Head of caudate nucleus (tissue), 42 donors: ENCODE results near the gene GULP1.
"Not testable (repeated sequence)": the region's sequence is repeated elsewhere in the genome, so short reads cannot be mapped to it uniquely, and the experiment has no call there.

Experiments
- DNase-seq, 42 donors: peaks; one replicate each; pipeline versions ENCODE4 v3.0.0 to v3.0.0-alpha.2; 2020 to 2021; ENCODE audit warnings: mixed read lengths in 7 of 42
- intact Hi-C: fragments of 100-400 bp; cut with DNase I; formaldehyde crosslinking; loops from one replicate; pipeline ENCODE4 v1.15.0; 2022

GULP1 gene

GRCh38 chr2:188497726-188498125, 206.1 kb downstream of the GULP1 start:
- no peak for DNase-seq
- intact Hi-C loops, result no loop called here

- DNase-seq, result no peak
- intact Hi-C loops, result no loop called here
These were observed 212.3 kb downstream of the GULP1 start for GRCh38 chr2:188503975-188504374.

GRCh38 chr2:188506843-188507242, 215.2 kb downstream of the GULP1 start:
- DNase-seq, result no peak
- intact Hi-C loops, result no loop called here

- no peak for DNase-seq
These were observed 219.7 kb downstream of the GULP1 start for GRCh38 chr2:188511346-188511745.

GRCh38 chr2:188512456-188512855, 220.8 kb downstream of the GULP1 start:
- intact Hi-C loops, result loop anchor here (10.0 kb wide), 1 partner anchor 928 kb away; no protein-coding TSS in a partner anchor
- peak in 1 of 42 donors; percentile 19 for DNase-seq

More at GRCh38 chr2:188511346-188511745, 219.7 kb downstream of the GULP1 start:
- intact Hi-C loops, result loop anchor here (10.0 kb wide), 1 partner anchor 927 kb away; no protein-coding TSS in a partner anchor

- intact Hi-C loops, result loop anchor here (5.0 to 10.0 kb wide), 2 partner anchors 896 to 931 kb away; no protein-coding TSS in a partner anchor
These were observed 224.2 kb downstream of the GULP1 start for GRCh38 chr2:188515918-188516317.

GRCh38 chr2:188517549-188518215, 226.0 kb downstream of the GULP1 start:
- DNase-seq, result no peak
- intact Hi-C loops, result loop anchor here (5.0 to 10.0 kb wide), 2 partner anchors 895 to 933 kb away; no protein-coding TSS in a partner anchor

More at GRCh38 chr2:188515918-188516317, 224.2 kb downstream of the GULP1 start:
- no peak for DNase-seq

GRCh38 chr2:188518381-188518780, 226.7 kb downstream of the GULP1 start:
- intact Hi-C loops, result loop anchor here (5.0 to 10.0 kb wide), 2 partner anchors 894 to 934 kb away; no protein-coding TSS in a partner anchor

GRCh38 chr2:188519136-188519535, 227.5 kb downstream of the GULP1 start:
- DNase-seq, result no peak
- intact Hi-C loops, result loop anchor here (5.0 to 10.0 kb wide), 2 partner anchors 893 to 934 kb away; no protein-coding TSS in a partner anchor

More at GRCh38 chr2:188518381-188518780, 226.7 kb downstream of the GULP1 start:
- DNase-seq, result no peak

GRCh38 chr2:188522517-188522916, 230.8 kb downstream of the GULP1 start:
- intact Hi-C loops, result loop anchor here (10.0 kb wide), 1 partner anchor 462 kb away; no protein-coding TSS in a partner anchor
- no peak for DNase-seq

- DNase-seq, result no peak
- intact Hi-C loops, result loop anchor here (10.0 kb wide), 1 partner anchor 461 kb away; no protein-coding TSS in a partner anchor
These were observed 232.2 kb downstream of the GULP1 start for GRCh38 chr2:188523919-188524318.

- DNase-seq, result peak in 29 of 42 donors; percentile 3 to 63 (median 20)
- intact Hi-C loops, result loop anchor here (10.0 kb wide), 1 partner anchor 460 kb away; no protein-coding TSS in a partner anchor
These were observed 232.9 kb downstream of the GULP1 start for GRCh38 chr2:188524519-188525113.

- intact Hi-C loops, result loop anchor here (10.0 kb wide), 1 partner anchor 458 kb away; no protein-coding TSS in a partner anchor
- DNase-seq, result no peak
These were observed 235.0 kb downstream of the GULP1 start for GRCh38 chr2:188526701-188527100.

GRCh38 chr2:188527141-188527540, 235.5 kb downstream of the GULP1 start:
- intact Hi-C loops, result loop anchor here (10.0 kb wide), 1 partner anchor 458 kb away; no protein-coding TSS in a partner anchor
- no peak for DNase-seq

- DNase-seq, result no peak
- intact Hi-C loops, result loop anchor here (10.0 kb wide), 1 partner anchor 457 kb away; no protein-coding TSS in a partner anchor
These were observed 235.9 kb downstream of the GULP1 start for GRCh38 chr2:188527581-188527993.

- intact Hi-C loops, result loop anchor here (10.0 kb wide), 1 partner anchor 455 kb away; no protein-coding TSS in a partner anchor
- no peak for DNase-seq
These were observed 238.0 kb downstream of the GULP1 start for GRCh38 chr2:188529710-188530109.

- intact Hi-C loops, result no loop called here
These were observed 243.2 kb downstream of the GULP1 start for GRCh38 chr2:188534875-188535274.

GRCh38 chr2:188551671-188552070, 260.0 kb downstream of the GULP1 start:
- DNase-seq, result no peak
- intact Hi-C loops, result no loop called here

More at GRCh38 chr2:188534875-188535274, 243.2 kb downstream of the GULP1 start:
- DNase-seq, result no peak

GRCh38 chr2:188557081-188557480, 265.4 kb downstream of the GULP1 start:
- DNase-seq, result no peak
- intact Hi-C loops, result no loop called here

GRCh38 chr2:188559455-188559854, 267.8 kb downstream of the GULP1 start:
- intact Hi-C loops, DNase-seq: not testable (repeated sequence)
